HT-29 (cell line): Measurements from ENCODE around the gene ALPK1. TPM values are rescaled to one million over a fixed set of nuclear protein-coding genes. Genes with fewer than 3 reads are reported as not detected.
"Not testable (repeated sequence)": the region's sequence is repeated elsewhere in the genome, so short reads cannot be mapped to it uniquely, and the experiment has no call there.

Source experiments
- DNase-seq: peaks from one replicate; pipeline ENCODE4 v3.0.0-alpha.2; 2015; ENCODE audit warnings: low spot score
- total RNA-seq: library from RNA; depleted of rRNA; stranded (reverse); fragments of >200 nt; shearing (Covaris generic); gene quantifications from 2 replicates; pipeline ENCODE4 v1.2.3, GENCODE V29; 2014; rRNA removed

Gene ALPK1
- total RNA-seq, 1 experiment from 2014 or later = 4.9 TPM

DNA sequence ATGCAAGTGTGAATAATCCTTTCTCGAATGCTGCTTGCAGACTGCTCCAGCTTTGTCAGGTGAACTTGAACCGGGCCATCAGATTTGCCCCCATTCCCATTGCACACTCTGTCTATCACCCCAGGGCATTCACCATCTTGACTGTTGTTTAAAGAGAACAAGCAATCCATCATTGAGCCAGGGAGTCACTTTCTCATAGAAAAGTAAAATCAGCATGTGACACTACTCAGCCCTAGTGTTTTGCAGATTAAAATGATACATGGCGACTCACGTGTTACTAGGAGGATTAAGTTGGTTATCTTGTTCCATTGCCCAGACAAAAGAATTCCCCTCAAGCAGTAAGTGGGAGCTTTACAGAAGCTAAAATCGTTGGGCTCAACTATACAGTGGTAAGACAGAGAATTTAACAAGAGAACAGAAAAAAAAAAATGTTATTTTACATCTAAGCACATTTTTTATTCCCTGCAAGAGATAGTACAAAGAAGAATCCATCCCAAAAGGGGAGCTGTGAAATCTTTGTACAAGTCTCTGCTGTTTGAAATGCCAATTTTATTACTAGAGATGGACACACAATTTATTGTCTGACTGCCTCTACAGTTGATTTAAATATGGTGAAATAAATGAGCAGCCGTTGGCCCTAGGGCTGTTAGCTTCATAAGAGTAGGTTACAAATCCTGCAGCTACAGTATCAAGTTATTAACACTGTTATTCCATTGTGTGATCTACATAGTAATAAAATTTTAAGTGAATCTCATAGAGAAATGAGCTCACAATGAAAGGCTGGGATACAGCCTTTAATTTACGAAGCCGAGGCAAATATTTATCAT lies 151.3 kb downstream of the ALPK1 start:
- no peak for DNase-seq

DNA sequence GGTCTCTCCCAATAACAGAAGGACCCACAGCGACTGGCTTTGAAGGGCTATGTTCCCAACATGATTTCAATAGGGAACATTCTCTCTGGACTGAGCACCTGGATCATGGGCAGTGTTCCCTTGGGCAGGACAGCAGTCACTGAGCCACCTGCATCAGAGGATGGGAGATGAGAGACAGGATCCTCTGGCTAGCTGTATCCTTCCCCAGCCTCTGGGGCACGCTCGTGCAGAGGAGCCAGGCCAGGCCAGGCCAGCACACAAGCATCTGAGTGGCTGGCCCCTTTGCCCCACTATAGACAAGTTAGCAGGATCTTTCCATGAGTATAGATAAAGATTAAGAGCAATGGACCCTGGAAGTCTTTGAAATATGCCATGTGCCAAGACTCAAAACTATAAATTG lies 152.5 kb downstream of the ALPK1 start:
- DNase-seq = no peak

DNA sequence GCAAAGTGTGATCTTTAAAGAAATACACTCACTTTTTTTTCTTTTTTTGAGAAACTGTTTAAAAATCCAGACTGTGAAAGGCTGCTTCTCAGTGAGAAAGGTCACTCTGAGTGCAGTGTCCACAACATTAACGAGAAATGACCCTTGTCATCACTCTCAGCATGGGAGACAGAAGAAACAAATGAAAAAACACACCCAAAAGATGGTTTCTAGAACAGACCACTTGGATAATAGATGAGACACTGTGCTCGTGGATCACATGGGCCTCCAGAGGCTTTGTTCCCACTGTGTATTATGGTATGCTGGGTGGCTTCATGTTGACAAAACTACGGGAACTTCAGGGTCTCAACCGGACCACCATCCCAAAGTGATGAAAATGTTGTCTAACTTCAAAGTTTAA lies 153.9 kb downstream of the ALPK1 start:
- no peak for DNase-seq

GRCh38 chr4:112451831-112452230 lies 154.7 kb downstream of the ALPK1 start:
- no peak for DNase-seq

- no peak for DNase-seq
Observed at GRCh38 chr4:112453321-112453720, 156.2 kb downstream of the ALPK1 start.

GRCh38 chr4:112472318-112472717 lies 175.1 kb downstream of the ALPK1 start:
- no peak for DNase-seq

DNA sequence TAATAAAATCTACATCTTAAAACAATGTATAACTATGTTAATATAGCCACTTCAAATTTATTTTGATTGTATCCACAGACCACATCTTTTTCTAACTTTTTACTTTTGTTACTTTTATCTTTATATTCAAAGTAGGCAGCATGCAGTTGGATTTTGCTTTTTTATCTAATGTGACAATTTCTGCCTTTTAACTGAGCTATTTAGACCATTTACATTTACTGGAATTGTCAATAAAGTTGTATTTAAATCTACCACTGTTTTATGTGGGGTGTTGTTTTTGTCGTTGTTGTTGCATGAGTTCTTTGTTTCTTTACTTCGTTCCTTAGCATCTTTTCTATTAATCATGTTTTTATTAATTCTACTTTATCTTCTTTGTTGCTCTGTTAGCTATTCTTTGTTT lies 176.8 kb downstream of the ALPK1 start:
- DNase-seq = no peak

DNA sequence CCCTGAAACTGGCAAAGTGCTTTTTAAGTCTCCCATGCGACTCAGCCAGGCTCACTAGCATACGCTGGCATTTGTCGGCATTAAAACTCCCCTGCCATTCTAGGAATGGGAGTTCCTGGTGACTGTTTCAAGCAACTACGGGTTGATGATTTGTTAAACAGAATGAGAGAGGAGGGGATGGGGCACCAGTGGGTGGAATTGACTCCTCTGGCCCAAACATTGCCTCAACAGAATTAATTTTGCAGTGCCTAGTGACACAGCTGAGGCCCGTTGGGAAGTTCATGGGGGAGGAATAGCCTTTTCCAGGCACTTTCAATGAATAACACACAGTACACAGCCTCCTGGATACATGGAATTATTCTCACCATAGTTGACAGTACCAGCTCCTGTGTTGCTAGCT lies 188.8 kb downstream of the ALPK1 start:
- DNase-seq = no peak

GRCh38 chr4:112490808-112491207 lies 193.6 kb downstream of the ALPK1 start:
- not testable (repeated sequence) for DNase-seq

Other genes with a start within 250 kb of the ALPK1 start
- gene FAM241A, start 151.9 kb upstream of the ALPK1 start, total RNA-seq = 0.91 and 0.92 TPM in 2 replicates
- 57.0 and 105 TPM in 2 replicates for gene AP1AR, start 65.6 kb upstream of the ALPK1 start, total RNA-seq
- 5.9 and 10.1 TPM in 2 replicates for gene TIFA, start 11.5 kb upstream of the ALPK1 start, total RNA-seq
- gene NEUROG2, start 218.8 kb downstream of the ALPK1 start, total RNA-seq = not detected in 2 replicates